Right renal pelvis (tissue), 4 donors: ENCODE data around the gene KIAA1671. TPM values are rescaled to one million over a fixed set of nuclear protein-coding genes. Genes with fewer than 3 reads are reported as not detected.
"Not testable (repeated sequence)": the region's sequence is repeated elsewhere in the genome, so short reads cannot be mapped to it uniquely, and the experiment has no call there.

Source experiments
- DNase-seq, 4 donors: peaks; one replicate each; pipeline ENCODE4 v3.0.0-alpha.2; 2013; ENCODE audit warnings: low read depth in 4 of 4, low spot score in 3 of 4, missing footprints in 1 of 4
- polyA plus RNA-seq, 4 donors: library from polyadenylated mRNA; unstranded; fragments of 120-200 nt; gene quantifications; one replicate each; pipeline ENCODE4 v1.2.1, GENCODE V29; 2013; ENCODE audit not compliant: insufficient read length in 4 of 4

The KIAA1671 gene
- polyA plus RNA-seq, 4 donors: 25.3 to 29.6 (median 27.6) TPM

GRCh38 chr22:25208743-25209505 is 256.4 kb downstream of the KIAA1671 start:
- no peak for DNase-seq

DNA sequence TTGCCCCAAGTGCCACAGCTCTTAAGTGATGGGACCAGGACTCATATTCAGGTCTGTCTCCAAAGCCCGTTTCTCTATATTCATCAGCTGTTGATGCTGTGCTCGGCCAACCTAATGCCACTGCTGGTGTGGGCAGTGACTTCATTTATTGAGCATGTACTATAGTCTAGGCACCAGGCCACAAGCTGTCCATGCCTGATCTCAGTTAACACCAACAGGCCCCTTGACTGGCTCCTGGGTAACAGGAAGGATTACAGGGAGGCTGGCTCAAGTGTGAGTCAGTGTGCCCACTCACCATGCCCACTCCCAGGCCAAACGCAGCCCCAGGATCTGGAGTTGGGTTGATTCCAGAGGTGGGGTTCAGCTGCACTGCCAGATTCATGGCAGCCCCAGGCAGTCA is 258.3 kb downstream of the KIAA1671 start:
- DNase-seq: no peak

DNA sequence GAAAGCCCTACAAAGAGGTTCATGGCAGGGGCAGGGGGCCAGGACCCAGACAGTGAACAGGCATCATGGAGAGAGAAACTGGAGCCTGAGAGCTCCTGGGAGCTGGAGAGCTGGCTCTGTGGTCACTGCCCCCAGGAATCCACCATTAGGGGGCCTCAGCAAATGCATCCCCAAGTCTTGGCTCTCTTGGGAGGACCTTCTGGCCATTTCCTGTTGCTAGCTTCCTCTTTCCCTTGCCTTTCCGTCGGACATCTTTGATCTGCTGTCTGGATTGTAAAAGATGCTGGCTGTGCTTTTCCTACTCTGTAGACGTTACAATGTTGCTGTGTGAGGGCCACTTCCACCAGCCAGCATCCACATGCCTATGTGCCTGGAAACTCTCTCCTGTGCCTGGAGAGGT is 259.8 kb downstream of the KIAA1671 start:
- no peak for DNase-seq

DNA sequence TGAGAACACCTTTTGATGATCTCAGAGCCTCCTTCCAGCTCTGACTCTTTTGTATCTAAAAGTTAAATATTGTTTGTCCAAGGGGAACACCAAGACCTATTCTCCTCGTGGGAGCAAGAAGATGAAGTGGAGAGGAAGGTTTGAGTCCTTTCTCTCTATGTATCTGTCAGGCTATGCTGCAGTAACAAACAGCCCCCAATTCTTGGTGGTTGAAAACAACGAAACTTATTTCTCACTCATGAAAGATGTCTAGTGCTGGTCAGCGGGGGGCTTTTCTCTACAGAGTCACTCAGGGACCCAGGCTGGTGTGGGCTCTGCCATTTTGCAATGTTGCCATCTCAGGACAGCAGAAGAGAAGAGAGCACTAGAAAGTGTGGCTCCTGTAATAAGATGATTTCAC is 260.7 kb downstream of the KIAA1671 start:
- DNase-seq: no peak

DNA sequence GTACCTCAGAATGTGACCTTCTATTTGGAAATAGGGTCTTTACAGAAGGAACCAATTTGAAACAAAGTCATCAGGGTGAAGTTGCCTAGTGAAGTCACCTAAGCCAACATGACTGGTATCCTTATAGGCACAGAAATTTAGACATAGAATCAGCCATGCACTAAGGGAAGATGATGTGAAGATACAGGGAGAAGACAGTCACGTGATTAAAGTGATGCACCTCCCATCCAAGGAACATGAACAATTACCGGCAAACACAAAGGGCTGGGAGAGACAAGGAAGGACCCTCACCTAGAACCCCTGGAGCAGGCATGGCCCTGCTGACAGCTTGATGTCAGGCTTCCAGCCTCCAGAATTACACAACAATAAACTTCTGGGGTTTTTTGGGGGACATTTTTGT is 263.7 kb downstream of the KIAA1671 start:
- no peak for DNase-seq

GRCh38 chr22:25219211-25219689 is 266.7 kb downstream of the KIAA1671 start, which contains the start of gene CRYBB2:
Gene CRYBB2, plus strand, starts transcription at chr22:25219639. Its CDS starts 1,791 bp downstream, at chr22:25221430.
- no peak for DNase-seq

GRCh38 chr22:25219948-25220442 is 267.5 kb downstream of the KIAA1671 start:
- no peak for DNase-seq

GRCh38 chr22:25221790-25222189 is 269.3 kb downstream of the KIAA1671 start:
- DNase-seq: no peak

DNA sequence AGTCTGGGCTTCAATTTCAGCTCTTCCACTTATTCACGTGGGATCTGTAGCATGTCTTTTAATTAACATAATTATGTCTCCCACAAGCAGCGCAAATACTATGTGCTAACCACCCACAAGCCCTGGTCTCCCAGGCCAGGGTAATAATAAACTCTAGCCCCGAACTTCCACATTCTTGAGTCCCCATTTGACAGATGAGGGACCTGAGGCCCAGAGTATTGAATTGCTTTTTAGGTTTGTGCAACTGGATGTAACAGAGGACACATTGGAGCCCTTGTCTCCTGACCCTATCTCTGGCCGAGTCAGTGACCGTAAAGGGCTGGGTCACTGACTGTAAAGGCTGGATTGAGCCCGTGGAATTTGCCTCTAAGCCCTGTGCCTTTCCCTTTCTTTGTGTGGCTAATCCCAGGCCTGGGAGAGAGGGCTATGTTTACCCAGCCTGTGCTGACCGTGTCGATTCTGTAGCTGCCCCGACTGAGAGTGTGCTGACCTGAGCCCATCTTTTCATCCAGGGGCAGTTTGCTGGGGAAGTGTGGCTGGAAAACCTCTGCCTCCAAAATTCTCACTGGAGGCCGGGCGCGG is 270.8 kb downstream of the KIAA1671 start:
- no peak for DNase-seq

DNA sequence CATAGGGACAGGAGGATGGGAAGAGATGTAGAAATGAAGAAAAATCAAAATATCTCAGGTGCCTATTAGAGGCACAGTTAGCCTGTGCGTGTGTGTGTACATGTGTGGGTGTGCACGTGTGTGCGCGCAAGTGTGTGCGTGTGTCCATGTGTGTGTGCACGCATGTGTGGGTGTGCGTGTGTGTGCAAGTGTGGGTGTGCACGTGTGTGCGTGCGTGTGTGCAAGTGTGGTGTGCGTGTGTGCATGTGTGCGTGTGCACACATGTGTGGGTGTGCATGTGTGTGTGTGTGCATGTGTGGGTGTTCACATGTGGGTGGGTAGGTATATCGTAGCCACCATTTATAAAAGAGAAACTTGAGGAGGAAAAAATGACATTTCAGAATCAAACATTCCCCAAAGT is 276.3 kb downstream of the KIAA1671 start:
- no peak for DNase-seq

- not testable (repeated sequence) for DNase-seq
These were observed 278.2 kb downstream of the KIAA1671 start for GRCh38 chr22:25230760-25231159.

GRCh38 chr22:25232301-25232700 is 279.8 kb downstream of the KIAA1671 start:
- DNase-seq: no peak

GRCh38 chr22:25233706-25234105 is 281.2 kb downstream of the KIAA1671 start:
- not testable (repeated sequence) for DNase-seq

GRCh38 chr22:25235547-25236290 is 283.2 kb downstream of the KIAA1671 start:
- peak; percentile 56 to 74 (median 70) for DNase-seq

DNA sequence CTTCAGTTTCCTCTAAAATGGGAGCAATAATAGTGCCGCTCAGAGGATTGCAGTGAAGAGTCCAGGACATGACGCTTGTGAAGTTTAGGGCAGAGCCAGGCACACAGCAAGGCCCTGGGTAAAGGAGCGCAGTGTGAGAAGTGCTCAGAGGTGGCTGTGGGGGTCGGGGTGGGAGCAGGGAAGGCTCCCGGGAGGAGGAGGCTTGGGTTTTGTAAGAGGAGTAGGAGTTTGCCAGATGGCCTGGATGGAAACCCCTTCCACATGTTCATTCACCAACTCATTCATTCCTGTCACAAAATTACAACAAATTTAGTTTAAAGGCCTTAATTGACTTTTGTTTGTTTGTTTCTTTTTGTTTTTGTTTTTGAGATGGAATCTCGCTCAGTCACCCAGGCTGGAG is 283.9 kb downstream of the KIAA1671 start:
- no peak for DNase-seq

GRCh38 chr22:25237503-25237902 is 285.0 kb downstream of the KIAA1671 start:
- DNase-seq: no peak

- DNase-seq: not testable (repeated sequence)
These were observed 285.5 kb downstream of the KIAA1671 start for GRCh38 chr22:25238058-25238457.
